Mononuclear cell (primary cell): ENCODE measurements around the gene PHAF1. TPM values are rescaled to one million over a fixed set of nuclear protein-coding genes. Genes with fewer than 3 reads are reported as not detected.
A peak's percentile ranks its signal among the peaks of the same experiment; 100 is the strongest.

Experiments
- H3K27me3 ChIP-seq: 2 replicates; pipeline ENCODE4 v1.6.0; 2011; ENCODE audit warnings: low read length, control low read depth; ENCODE audit not compliant: insufficient read depth
- H3K4me1 ChIP-seq: 2 replicates; pipeline ENCODE4 v1.5.1; 2011; ENCODE audit warnings: mild to moderate bottlenecking, low read length, control low read depth; ENCODE audit not compliant: insufficient read depth
- H3K4me3 ChIP-seq: 2 replicates; pipeline ENCODE4 v1.5.1; 2011; ENCODE audit warnings: mild to moderate bottlenecking, low read length, moderate library complexity
- H3K9me3 ChIP-seq: 2 replicates; pipeline ENCODE4 v1.5.1; 2011; ENCODE audit warnings: low read depth, mild to moderate bottlenecking, control low read depth, low read length
- total RNA-seq: library from RNA; depleted of rRNA; stranded (reverse); fragments of >200 nt; gene quantifications from one replicate; pipeline ENCODE4 v1.2.3, GENCODE V29; 2012

Gene PHAF1
- total RNA-seq, 1 donor, result 32.5 TPM

DNA sequence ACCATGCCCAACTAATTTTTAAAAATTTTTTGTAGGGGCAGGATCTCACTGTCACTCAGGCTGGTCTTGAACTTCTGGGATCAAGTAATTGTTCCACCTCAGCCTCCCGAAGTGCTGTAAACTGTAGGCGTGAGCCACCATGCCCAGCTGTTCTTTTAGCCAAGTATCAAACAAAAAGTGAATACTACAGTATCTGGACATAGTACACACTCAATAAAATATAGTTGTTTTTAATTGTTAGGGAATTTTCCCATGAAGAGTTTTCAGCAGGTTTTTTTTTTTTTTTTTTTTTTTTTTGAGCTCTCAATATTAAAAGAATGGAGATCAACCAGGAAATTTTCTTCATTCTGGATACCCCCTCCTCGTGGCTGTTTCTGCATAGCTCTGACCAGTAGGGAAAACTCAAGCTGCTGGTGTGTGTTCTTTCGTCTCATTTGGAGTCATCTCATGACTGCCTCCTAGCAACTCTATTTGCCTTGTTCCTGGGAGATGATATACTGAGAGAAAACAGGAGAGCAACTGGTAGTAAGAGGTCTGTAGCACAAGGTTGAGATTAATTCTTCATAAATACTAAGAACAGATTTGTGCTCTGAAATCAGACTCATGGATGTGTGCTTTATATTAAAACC lies 16.5 kb upstream of the PHAF1 start:
- Histone ChIP-seq H3K4me1 (no peaks in the 10 kb centered on the region), H3K4me3 (no peak overlapping the region), H3K9me3 (no peaks in the 10 kb centered on the region), H3K27me3 (no peaks in the 10 kb centered on the region)

DNA sequence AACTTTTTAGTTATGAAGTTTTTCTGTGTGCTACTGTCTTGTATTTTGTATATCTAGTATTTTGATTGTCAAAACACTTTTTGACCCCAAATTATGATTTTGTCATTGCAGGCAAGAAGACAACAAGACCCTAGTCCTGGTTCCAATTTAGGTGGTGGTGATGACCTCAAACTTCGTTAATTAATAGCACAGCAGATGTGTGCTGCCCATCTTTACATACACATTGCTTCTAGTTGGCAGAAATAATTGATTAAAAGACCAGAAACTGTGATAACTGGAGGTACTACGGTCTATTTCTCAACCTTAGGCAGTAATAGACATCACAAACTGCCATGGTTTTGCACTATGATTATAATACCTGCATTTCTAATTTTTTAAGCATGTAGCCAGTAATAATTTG lies 11.1 kb upstream of the PHAF1 start:
- Histone ChIP-seq H3K4me3 (no peak overlapping the region), H3K4me1 (no peaks in the 10 kb centered on the region), H3K9me3 (no peaks in the 10 kb centered on the region), H3K27me3 (no peaks in the 10 kb centered on the region)

- no peaks in the 10 kb centered on the region for H3K27me3 ChIP-seq
- no peaks in the 10 kb centered on the region for H3K9me3 ChIP-seq
- no peak overlapping the region for H3K4me3 ChIP-seq
- H3K4me1 ChIP-seq, result peaks cover 15% of the 10 kb centered on the region
These were observed 9.0 kb upstream of the PHAF1 start for GRCh38 chr16:67100569-67101310.

GRCh38 chr16:67101311-67102082 lies 8.2 kb upstream of the PHAF1 start:
- H3K4me1 ChIP-seq, result peaks cover 18% of the 10 kb centered on the region
- H3K4me3 ChIP-seq, result no peak overlapping the region

GRCh38 chr16:67104061-67104460 lies 5.7 kb upstream of the PHAF1 start:
- Histone ChIP-seq H3K4me3 (no peak overlapping the region), H3K27me3 (no peaks in the 10 kb centered on the region), H3K4me1 (peaks cover 21% of the 10 kb centered on the region), H3K9me3 (no peaks in the 10 kb centered on the region)

More at GRCh38 chr16:67101311-67102082, 8.2 kb upstream of the PHAF1 start:
- Histone ChIP-seq H3K27me3 (no peaks in the 10 kb centered on the region), H3K9me3 (no peaks in the 10 kb centered on the region)

- no peak overlapping the region for H3K4me3 ChIP-seq
- H3K9me3 ChIP-seq, result no peaks in the 10 kb centered on the region
- H3K27me3 ChIP-seq, result no peaks in the 10 kb centered on the region
- peaks cover 25% of the 10 kb centered on the region for H3K4me1 ChIP-seq
These were observed 4.9 kb upstream of the PHAF1 start for GRCh38 chr16:67104845-67105244.

DNA sequence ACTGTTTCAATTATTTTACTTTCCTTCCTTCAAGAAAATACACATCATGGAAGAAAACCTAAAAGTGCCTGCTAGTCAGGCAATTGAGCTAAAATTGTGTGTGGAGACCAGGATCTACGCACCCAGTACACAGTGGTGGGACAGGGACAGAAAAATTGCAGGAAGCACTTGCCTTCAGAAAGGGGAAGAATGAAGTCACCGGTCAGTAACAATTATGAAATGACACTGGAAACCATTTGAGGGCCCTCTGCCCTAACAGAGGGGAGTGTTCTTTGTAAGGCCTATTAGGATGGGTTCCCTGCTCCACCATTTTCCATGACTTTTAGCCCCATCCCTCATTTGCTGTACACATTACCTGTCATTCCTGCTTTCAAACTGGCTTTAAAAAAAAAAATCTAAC lies 4.5 kb upstream of the PHAF1 start:
- Histone ChIP-seq H3K9me3 (no peaks in the 10 kb centered on the region), H3K4me1 (peaks cover 26% of the 10 kb centered on the region), H3K27me3 (no peaks in the 10 kb centered on the region), H3K4me3 (no peak overlapping the region)

DNA sequence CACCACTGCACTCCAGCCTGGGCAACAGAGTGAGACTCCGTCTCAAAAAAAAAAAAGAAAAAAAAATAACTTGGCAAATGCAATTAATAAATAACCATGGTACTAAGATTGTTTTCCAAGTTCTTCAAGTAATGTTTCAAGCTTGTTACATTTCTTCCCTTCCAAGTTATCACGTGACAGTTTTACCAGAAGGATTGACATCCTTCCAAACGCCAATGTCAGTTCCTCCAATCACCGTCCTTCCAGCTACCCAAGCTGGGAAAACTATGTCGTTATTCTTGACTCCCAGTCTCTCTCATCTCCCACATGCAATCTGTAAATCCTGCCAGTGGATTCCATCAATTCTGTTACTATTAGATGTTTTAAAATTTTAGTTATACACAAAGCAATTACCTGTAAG lies 3.9 kb upstream of the PHAF1 start:
- Histone ChIP-seq H3K9me3 (no peaks in the 10 kb centered on the region), H3K27me3 (no peaks in the 10 kb centered on the region), H3K4me1 (peaks cover 32% of the 10 kb centered on the region), H3K4me3 (no peak overlapping the region)

GRCh38 chr16:67108489-67108888 lies 1.3 kb upstream of the PHAF1 start:
- no peaks in the 10 kb centered on the region for H3K9me3 ChIP-seq
- H3K4me3 ChIP-seq, result no peak overlapping the region
- peaks cover 49% of the 10 kb centered on the region for H3K4me1 ChIP-seq
- no peaks in the 10 kb centered on the region for H3K27me3 ChIP-seq

DNA sequence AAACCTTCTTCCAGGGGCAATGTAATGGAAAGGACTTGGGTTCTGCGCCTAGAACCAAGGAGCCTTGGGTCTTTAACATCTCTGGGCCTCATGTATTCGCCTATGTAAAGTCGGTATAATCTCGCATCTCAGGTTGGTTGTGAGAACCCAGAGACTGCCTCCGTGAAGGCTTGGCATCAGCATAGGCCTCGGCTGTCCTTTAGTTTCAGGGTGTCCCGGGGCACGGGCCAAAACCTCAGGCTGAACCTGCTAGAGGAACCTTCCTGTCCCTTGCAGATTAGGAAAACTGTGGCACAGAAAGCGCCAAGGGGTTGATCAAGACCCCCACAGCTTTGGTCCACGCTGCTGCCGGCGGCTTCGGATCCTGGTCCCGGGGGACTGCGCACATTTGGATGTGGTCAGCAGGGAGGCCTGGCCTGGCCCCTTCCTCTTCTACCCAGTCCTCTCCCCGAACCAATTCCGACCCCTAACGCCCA lies 772 bp upstream of the PHAF1 start:
- Histone ChIP-seq H3K9me3 (no peaks in the 10 kb centered on the region), H3K4me1 (peaks cover 52% of the 10 kb centered on the region), H3K27me3 (no peaks in the 10 kb centered on the region), H3K4me3 (peak overlapping the region; percentile 87)

GRCh38 chr16:67111951-67112444 lies 2.3 kb downstream of the PHAF1 start:
- no peak overlapping the region for H3K4me3 ChIP-seq
- no peaks in the 10 kb centered on the region for H3K9me3 ChIP-seq
- H3K27me3 ChIP-seq, result no peaks in the 10 kb centered on the region
- H3K4me1 ChIP-seq, result peaks cover 64% of the 10 kb centered on the region

GRCh38 chr16:67112591-67113399 lies 3.1 kb downstream of the PHAF1 start:
- H3K27me3 ChIP-seq, result no peaks in the 10 kb centered on the region
- H3K4me1 ChIP-seq, result peaks cover 72% of the 10 kb centered on the region
- H3K4me3 ChIP-seq, result no peak overlapping the region
- no peaks in the 10 kb centered on the region for H3K9me3 ChIP-seq

GRCh38 chr16:67114793-67115192 lies 5.1 kb downstream of the PHAF1 start:
- Histone ChIP-seq H3K27me3 (no peaks in the 10 kb centered on the region), H3K4me1 (peaks cover 66% of the 10 kb centered on the region), H3K9me3 (no peaks in the 10 kb centered on the region), H3K4me3 (no peak overlapping the region)

GRCh38 chr16:67115639-67116038 lies 5.9 kb downstream of the PHAF1 start:
- Histone ChIP-seq H3K4me3 (no peak overlapping the region), H3K9me3 (no peaks in the 10 kb centered on the region), H3K4me1 (peaks cover 61% of the 10 kb centered on the region), H3K27me3 (no peaks in the 10 kb centered on the region)
